Kidney (tissue), 14 donors: ENCODE measurements around the gene SLC1A5. TPM values are rescaled to one million over a fixed set of nuclear protein-coding genes. Genes with fewer than 3 reads are reported as not detected.

Experiments
- DNase-seq, 5 donors: peaks; one replicate each; pipeline ENCODE4 v3.0.0-alpha.2; 2013 to 2020
- FAIRE-seq: peaks from 2 replicates; lab custom pipeline; 2012; peaks lifted over from hg19 to GRCh38; lab: Jason Lieb, UNC
- H3K27ac ChIP-seq, 2 donors: one replicate each; pipeline ENCODE4 v1.7.0; 2013; ENCODE audit warnings: low read depth in 2 of 2, low read length in 2 of 2, inconsistent platforms in 1 of 2
- H3K27me3 ChIP-seq: one replicate; pipeline ENCODE4 v1.7.1; 2013; ENCODE audit warnings: low read length, inconsistent platforms; ENCODE audit not compliant: control insufficient read depth, insufficient read depth
- H3K36me3 ChIP-seq, 3 donors: one replicate each; pipeline versions ENCODE4 v1.7.0 to v1.7.1; 2013; ENCODE audit warnings: low read length in 3 of 3, control low read depth in 1 of 3, inconsistent platforms in 1 of 3; ENCODE audit not compliant: insufficient read depth in 3 of 3, control insufficient read depth in 2 of 3
- H3K4me1 ChIP-seq, 3 donors: one replicate each; pipeline versions ENCODE4 v1.7.0 to v1.7.1; 2013; ENCODE audit warnings: low read length in 3 of 3, inconsistent platforms in 1 of 3, low read depth in 1 of 3; ENCODE audit not compliant: control insufficient read depth in 2 of 3, insufficient read depth in 2 of 3
- H3K4me3 ChIP-seq, 3 donors: one replicate each; pipeline versions ENCODE4 v1.7.0 to v1.8.1; 2013; ENCODE audit warnings: low read length in 3 of 3, control low read depth in 1 of 3, inconsistent platforms in 1 of 3
- H3K9ac ChIP-seq, 3 donors: one replicate each; pipeline versions ENCODE4 v1.7.0 to v1.7.1; 2013; ENCODE audit warnings: low read length in 3 of 3, control low read depth in 1 of 3, inconsistent platforms in 1 of 3
- H3K9me3 ChIP-seq, 3 donors: one replicate each; pipeline versions ENCODE4 v1.7.0 to v1.7.1; 2013; ENCODE audit warnings: low read length in 3 of 3, control low read depth in 1 of 3, inconsistent platforms in 1 of 3; ENCODE audit not compliant: control insufficient read depth in 2 of 3, insufficient read depth in 1 of 3
- CTCF ChIP-seq: IDR thresholded peaks from 3 replicates; pipeline ENCODE4 v1.5.1; 2012; ENCODE audit warnings: mild to moderate bottlenecking, moderate library complexity, borderline replicate concordance; ENCODE audit not compliant: insufficient read depth; ENCODE audit errors: extremely low read depth
- intact Hi-C: fragments of 100-400 bp; cut with DNase I; formaldehyde crosslinking; loops from one replicate; pipeline ENCODE4 v1.11.1; 2022
- polyA plus RNA-seq: library from polyadenylated mRNA; stranded (reverse); fragments of 350-450 nt; fragmentation: Illumina TruSeq; extraction: RNeasy Lipid Tissue Mini Kit (QIAGEN cat#74804); gene quantifications from one replicate; pipeline ENCODE4 v1.2.3, GENCODE V29; 2014; ENCODE audit warnings: low read depth, low replicate concordance; ENCODE audit not compliant: insufficient read depth
- total RNA-seq: library from RNA; stranded (reverse); fragmentation: NEBNext Ultra II Directional; extraction: Animal tissue kit (Norgen Biotek cat#: 25700); gene quantifications from one replicate; pipeline ENCODE4 v1.2.1, GENCODE V29; 2021
- donor health status: control.
- donor health status: control.
- donor health status: control.
- donor health status: control.
- donor health status: control.
- donor health status: DM: yes; HTN: yes; CAD: no.
- donor health status: Normal renal cell carcinoma (clear cell type).

Gene SLC1A5
- total and polyA plus RNA-seq, 2 donors from 2014 or later: 42.1 to 93.9 TPM

- intact Hi-C loops: no loop called here
- Histone ChIP-seq H3K9me3 (no peaks in the 10 kb centered on the region), H3K4me1 (peaks cover 0 to 10% (median 0%) of the 10 kb centered on the region in 3 donors), H3K27ac (peak overlapping the region in 1 of 2 donors; percentile 9), H3K4me3 (no peak overlapping the region), H3K27me3 (no peaks in the 10 kb centered on the region), H3K36me3 (peaks cover 0 to 59% (median 37%) of the 10 kb centered on the region in 3 donors), H3K9ac (no peak overlapping the region)
- DNase-seq (peak in 3 of 5 donors; percentile 42 to 77 (median 72)), FAIRE-seq (no peak)
- TF ChIP-seq CTCF: no peak
Observed at GRCh38 chr19:46726971-46727501, 61.4 kb downstream of the SLC1A5 start.

GRCh38 chr19:46726551-46726950, 61.8 kb downstream of the SLC1A5 start:
- no peak for FAIRE-seq
- no peak for TF ChIP-seq CTCF
- Histone ChIP-seq H3K27me3 (no peaks in the 10 kb centered on the region), H3K4me1 (peaks cover 0 to 10% (median 0%) of the 10 kb centered on the region in 3 donors), H3K9ac (no peak overlapping the region), H3K4me3 (no peak overlapping the region), H3K27ac (no peak overlapping the region), H3K9me3 (no peaks in the 10 kb centered on the region), H3K36me3 (peaks cover 0 to 61% (median 37%) of the 10 kb centered on the region in 3 donors)
- DNase-seq: peak in 1 of 5 donors; percentile 59
- intact Hi-C loops: no loop called here

- Histone ChIP-seq H3K27ac (no peak overlapping the region), H3K4me1 (peaks cover 0 to 7% (median 0%) of the 10 kb centered on the region in 3 donors), H3K9me3 (no peaks in the 10 kb centered on the region), H3K9ac (no peak overlapping the region), H3K4me3 (no peak overlapping the region), H3K27me3 (no peaks in the 10 kb centered on the region), H3K36me3 (peaks cover 0 to 61% (median 34%) of the 10 kb centered on the region in 3 donors)
- TF ChIP-seq CTCF: no peak
- intact Hi-C loops: no loop called here
- DNase-seq (peak in 1 of 5 donors; percentile 46), FAIRE-seq (no peak)
Observed at GRCh38 chr19:46725859-46726393, 62.5 kb downstream of the SLC1A5 start.
